Ectodermal cell (in vitro differentiated cells): ENCODE measurements around the gene RRAGB.
"Not testable (repeated sequence)": the region's sequence is repeated elsewhere in the genome, so short reads cannot be mapped to it uniquely, and the experiment has no call there.

Experiments used
- H3K27ac ChIP-seq: 2 replicates; pipeline ENCODE4 v1.7.0; 2013; ENCODE audit warnings: mild to moderate bottlenecking, low read depth, low read length; ENCODE audit not compliant: insufficient read depth, poor library complexity, severe bottlenecking
- H3K27me3 ChIP-seq: 2 replicates; pipeline ENCODE4 v1.7.0; 2013; ENCODE audit warnings: mild to moderate bottlenecking, low read length; ENCODE audit not compliant: insufficient read depth, control insufficient read depth, poor library complexity, severe bottlenecking
- H3K36me3 ChIP-seq: one replicate; pipeline ENCODE4 v1.7.0; 2013; ENCODE audit warnings: low read length; ENCODE audit not compliant: control insufficient read depth, insufficient read depth
- H3K4me1 ChIP-seq: one replicate; pipeline ENCODE4 v1.7.0; 2013; ENCODE audit warnings: low read length; ENCODE audit not compliant: control insufficient read depth, insufficient read depth
- H3K4me3 ChIP-seq: 2 replicates; pipeline ENCODE4 v1.7.0; 2013; ENCODE audit warnings: low read depth, low read length, control low read depth; ENCODE audit not compliant: insufficient read depth
- H3K9me3 ChIP-seq: 2 replicates; pipeline ENCODE4 v1.7.0; 2013; ENCODE audit warnings: mild to moderate bottlenecking, low read length, moderate library complexity; ENCODE audit not compliant: control insufficient read depth
- WGBS, 2 experiments: methylation state at CpG; one replicate each; pipeline ENCODE4 v1.1.7; 2013; ENCODE audit warnings: missing lambda C conversion rate in 2 of 2; 5-methylcytosine and 5-hydroxymethylcytosine counted together

Gene RRAGB

GRCh38 chrX:55759478-55759877, 41.9 kb downstream of the RRAGB start:
- no peaks in the 10 kb centered on the region for H3K36me3 ChIP-seq
- H3K9me3 ChIP-seq: no peaks in the 10 kb centered on the region
- no peaks in the 10 kb centered on the region for H3K4me1 ChIP-seq
- no peak overlapping the region for H3K27ac ChIP-seq
- 100% methylated on average over 1 of the region's 1 CpG; no CpG with 5 or more reads in 1 of the 2 experiments for WGBS, 2 experiments
- no peak overlapping the region for H3K4me3 ChIP-seq
- no peaks in the 10 kb centered on the region for H3K27me3 ChIP-seq

DNA sequence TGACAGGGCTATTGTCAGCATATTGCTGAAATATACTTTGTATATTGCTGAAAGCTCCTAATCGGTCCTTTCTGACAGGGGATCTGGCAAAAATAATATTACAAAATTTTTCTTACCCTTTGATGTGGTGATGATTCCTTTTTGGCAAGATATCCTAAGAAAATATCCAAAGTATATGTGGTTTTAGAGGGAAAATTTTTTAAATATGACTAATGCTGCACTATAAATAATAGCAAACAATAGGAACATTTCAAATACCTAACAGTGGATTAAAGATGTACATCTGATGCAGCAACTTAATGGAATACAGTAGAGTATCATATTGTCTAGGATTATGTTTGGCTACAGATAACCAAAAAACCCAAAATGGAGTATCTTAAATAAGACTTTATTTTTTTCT, 49.6 kb downstream of the RRAGB start:
- no peaks in the 10 kb centered on the region for H3K9me3 ChIP-seq
- no peaks in the 10 kb centered on the region for H3K36me3 ChIP-seq
- no peaks in the 10 kb centered on the region for H3K27me3 ChIP-seq
- H3K27ac ChIP-seq: no peak overlapping the region
- no CpG with 5 or more reads among the region's 1 CpG for WGBS, 2 experiments
- no peak overlapping the region for H3K4me3 ChIP-seq
- no peaks in the 10 kb centered on the region for H3K4me1 ChIP-seq

- not testable (repeated sequence) for H3K4me1 ChIP-seq
Observed at GRCh38 chrX:55774419-55774818, 56.9 kb downstream of the RRAGB start.

GRCh38 chrX:55777596-55777995, 60.0 kb downstream of the RRAGB start:
- Histone ChIP-seq H3K36me3 (no peaks in the 10 kb centered on the region), H3K27me3 (no peaks in the 10 kb centered on the region), H3K4me3 (no peak overlapping the region), H3K9me3 (no peaks in the 10 kb centered on the region), H3K27ac (no peak overlapping the region), H3K4me1 (no peaks in the 10 kb centered on the region)
- 80% methylated on average over 1 of the region's 2 CpGs; no CpG with 5 or more reads in 1 of the 2 experiments for WGBS, 2 experiments

More at GRCh38 chrX:55774419-55774818, 56.9 kb downstream of the RRAGB start:
- H3K27ac ChIP-seq, H3K4me3 ChIP-seq, H3K9me3 ChIP-seq, H3K27me3 ChIP-seq, H3K36me3 ChIP-seq: not testable (repeated sequence)
- WGBS, 2 experiments: 35 to 51% methylated on average over 6 of the region's 6 CpGs

GRCh38 chrX:55778322-55778721, 60.8 kb downstream of the RRAGB start:
- no peak overlapping the region for H3K4me3 ChIP-seq
- H3K27ac ChIP-seq: no peak overlapping the region
- H3K9me3 ChIP-seq: no peaks in the 10 kb centered on the region
- H3K27me3 ChIP-seq: no peaks in the 10 kb centered on the region
- H3K36me3 ChIP-seq: no peaks in the 10 kb centered on the region
- H3K4me1 ChIP-seq: no peaks in the 10 kb centered on the region

DNA sequence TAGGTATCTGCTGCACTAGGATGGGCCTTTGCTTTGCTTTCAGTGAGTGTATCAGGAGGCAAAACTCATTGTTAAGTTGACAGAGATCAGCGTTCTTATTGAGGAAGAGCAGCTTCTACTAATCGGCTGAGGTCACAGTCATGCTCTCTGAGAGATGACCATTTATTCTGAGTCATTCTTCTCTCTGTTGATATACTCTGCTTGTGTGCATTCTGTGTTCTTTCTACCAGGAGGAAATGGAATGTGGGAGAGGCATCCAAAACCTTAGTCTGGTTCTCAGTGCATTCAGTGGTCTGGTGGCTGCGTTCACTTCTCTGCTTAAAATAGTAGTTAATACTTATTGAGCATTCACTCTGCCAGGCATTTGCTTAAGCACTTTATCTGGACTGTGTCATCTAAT, 66.2 kb downstream of the RRAGB start:
- Histone ChIP-seq H3K4me3 (no peak overlapping the region), H3K36me3 (no peaks in the 10 kb centered on the region), H3K9me3 (no peaks in the 10 kb centered on the region), H3K27ac (no peak overlapping the region), H3K27me3 (no peaks in the 10 kb centered on the region), H3K4me1 (no peaks in the 10 kb centered on the region)
- 92 to 99% methylated on average over 2 to 3 of the region's 3 CpGs for WGBS, 2 experiments

DNA sequence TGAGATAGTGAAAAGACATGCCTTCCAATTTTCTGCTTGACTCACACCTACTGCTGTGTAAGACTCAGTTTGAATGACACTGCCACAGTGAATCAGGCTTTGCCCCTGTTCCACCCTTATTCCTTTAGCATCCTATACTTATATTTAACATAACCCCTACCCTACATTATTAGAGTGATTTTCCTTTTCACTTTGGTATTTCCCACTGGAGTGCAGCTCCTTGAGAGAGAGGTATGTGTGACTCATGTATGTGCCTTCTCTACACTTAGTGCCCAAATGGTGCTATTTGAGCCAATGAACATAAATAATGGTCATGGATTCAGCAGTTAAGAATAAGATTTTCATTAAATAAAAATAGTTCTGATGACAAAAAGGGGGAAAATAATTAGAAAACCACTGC, 69.5 kb downstream of the RRAGB start:
- Histone ChIP-seq H3K27me3 (no peaks in the 10 kb centered on the region), H3K27ac (no peak overlapping the region), H3K4me1 (no peaks in the 10 kb centered on the region), H3K9me3 (no peaks in the 10 kb centered on the region), H3K36me3 (no peaks in the 10 kb centered on the region), H3K4me3 (no peak overlapping the region)

DNA sequence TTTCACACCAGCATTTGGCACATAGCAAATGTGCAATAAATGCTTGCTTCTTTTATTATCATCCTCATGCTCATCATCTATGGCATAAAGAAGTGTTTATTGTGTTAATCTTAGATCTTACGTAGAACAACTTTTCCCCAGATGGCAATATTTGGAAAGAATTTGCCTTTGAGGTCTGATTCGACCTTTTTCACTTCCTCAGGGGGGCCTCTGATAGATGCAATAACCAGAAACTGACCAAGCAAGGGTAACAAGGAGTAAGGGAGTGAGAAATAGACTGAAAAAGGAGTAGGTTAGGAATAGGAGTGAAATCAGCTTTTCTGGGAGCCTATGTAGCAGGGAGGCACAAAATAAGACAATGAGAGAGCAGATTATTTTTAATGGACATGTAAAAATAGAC, 70.2 kb downstream of the RRAGB start:
- H3K36me3 ChIP-seq: no peaks in the 10 kb centered on the region

DNA sequence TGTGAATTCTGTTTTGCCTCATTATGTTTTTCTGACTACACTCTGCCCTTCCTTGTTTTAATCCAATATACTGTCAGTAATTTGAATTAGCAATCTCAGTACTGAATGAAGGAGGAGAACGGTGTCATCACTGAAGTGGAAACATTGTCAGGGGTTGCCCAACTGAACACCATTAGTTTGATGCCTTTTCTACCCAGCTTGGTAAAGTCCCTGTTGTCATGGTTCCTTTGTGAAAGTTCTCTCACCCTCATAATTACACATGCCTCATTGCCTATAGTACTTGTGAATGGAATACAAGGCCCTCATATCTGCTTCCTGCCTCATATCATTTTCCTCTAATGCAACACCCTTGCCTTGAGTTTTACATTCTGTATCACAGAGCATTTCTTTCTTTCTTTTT, 76.9 kb downstream of the RRAGB start:
- Histone ChIP-seq H3K27ac (no peak overlapping the region), H3K36me3 (no peaks in the 10 kb centered on the region), H3K9me3 (no peaks in the 10 kb centered on the region), H3K4me3 (no peak overlapping the region), H3K4me1 (no peaks in the 10 kb centered on the region), H3K27me3 (no peaks in the 10 kb centered on the region)
- 86 to 100% methylated on average over 1 of the region's 1 CpG for WGBS, 2 experiments

More for the DNA sequence above, 70.2 kb downstream of the RRAGB start:
- WGBS, 2 experiments: 80 to 100% methylated on average over 1 to 2 of the region's 2 CpGs
- no peaks in the 10 kb centered on the region for H3K9me3 ChIP-seq
- no peak overlapping the region for H3K27ac ChIP-seq
- no peaks in the 10 kb centered on the region for H3K4me1 ChIP-seq
- H3K27me3 ChIP-seq: no peaks in the 10 kb centered on the region
- H3K4me3 ChIP-seq: no peak overlapping the region

GRCh38 chrX:55796496-55796895, 78.9 kb downstream of the RRAGB start:
- no peaks in the 10 kb centered on the region for H3K27me3 ChIP-seq
- H3K27ac ChIP-seq: no peak overlapping the region
- no peaks in the 10 kb centered on the region for H3K36me3 ChIP-seq
- no peaks in the 10 kb centered on the region for H3K4me1 ChIP-seq
- H3K4me3 ChIP-seq: no peak overlapping the region
- no peaks in the 10 kb centered on the region for H3K9me3 ChIP-seq
- WGBS, 2 experiments: no CpG with 5 or more reads among the region's 3 CpGs

DNA sequence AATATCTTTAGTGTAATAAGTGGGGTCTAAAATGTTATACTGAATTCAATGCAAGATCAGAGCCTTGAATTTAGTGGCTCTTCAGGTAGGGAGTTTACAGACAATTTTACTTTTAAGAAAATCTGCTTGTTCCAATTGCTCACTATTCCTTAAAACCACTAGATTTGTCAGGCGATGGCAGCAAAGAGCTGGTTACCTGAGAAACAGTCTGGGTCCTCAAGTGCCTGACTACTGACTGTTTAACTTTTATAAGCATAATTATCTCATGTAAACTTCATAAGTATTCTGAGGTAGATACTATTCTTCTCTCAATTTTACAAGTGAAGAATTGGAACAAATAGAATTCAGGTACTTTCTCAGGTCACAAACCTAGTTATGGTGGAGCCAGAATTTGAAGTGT, 84.3 kb downstream of the RRAGB start:
- WGBS, 2 experiments: 60 to 75% methylated on average over 1 of the region's 1 CpG
- H3K36me3 ChIP-seq: no peaks in the 10 kb centered on the region
- H3K27ac ChIP-seq: no peak overlapping the region
- no peaks in the 10 kb centered on the region for H3K9me3 ChIP-seq
- H3K4me1 ChIP-seq: no peaks in the 10 kb centered on the region
- H3K27me3 ChIP-seq: no peaks in the 10 kb centered on the region
- no peak overlapping the region for H3K4me3 ChIP-seq
